PFSK-1 (cell line): ENCODE results near the gene TAS1R2.

Experiments used
- FOXP2 ChIP-seq: optimal IDR thresholded peaks from 2 replicates; pipeline ENCODE3; 2011; ENCODE audit warnings: borderline replicate concordance, control low read depth, inconsistent platforms; ENCODE audit not compliant: insufficient read depth; ENCODE audit errors: extremely low read length, extremely low read depth
- POLR2AphosphoS5 ChIP-seq: IDR thresholded peaks from 2 replicates; pipeline ENCODE4 v1.6.1; 2012; ENCODE audit warnings: low read depth, mild to moderate bottlenecking, control low read depth, low read length, moderate library complexity
- REST ChIP-seq, 2 experiments: IDR thresholded peaks; 2 replicates each; pipeline versions ENCODE4 v1.6.1 to v1.8.0; 2011 to 2012; ENCODE audit warnings: low read depth in 2 of 2, low read length in 2 of 2, control low read depth in 1 of 2, inconsistent platforms in 1 of 2, mild to moderate bottlenecking in 1 of 2, moderate library complexity in 1 of 2; ENCODE audit not compliant: insufficient read depth in 1 of 2
- SIN3A ChIP-seq: IDR thresholded peaks from 2 replicates; pipeline ENCODE4 v1.6.1; 2012; ENCODE audit warnings: mild to moderate bottlenecking, low read length, moderate library complexity, borderline replicate concordance; ENCODE audit not compliant: insufficient read depth
- TAF1 ChIP-seq: IDR thresholded peaks from 2 replicates; pipeline ENCODE4 v1.6.1; 2012; ENCODE audit warnings: low read length, control low read depth, borderline replicate concordance; ENCODE audit not compliant: insufficient read depth

TAS1R2 gene

GRCh38 chr1:18883636-18884418 is 24.4 kb upstream of the TAS1R2 start:
- TF ChIP-seq TAF1 (no peak), FOXP2 (no peak), POLR2AphosphoS5 (no peak), SIN3A (no peak), REST (IDR thresholded peaks at IDR 0.05; ENCODE audit: insufficient read depth in 1 of 2, low read depth in 2 of 2, low read length in 2 of 2) (no peak)

- no peak for TF ChIP-seq POLR2AphosphoS5
- no peak for TF ChIP-seq TAF1
- no peak for TF ChIP-seq REST (IDR thresholded peaks at IDR 0.05; ENCODE audit: insufficient read depth in 1 of 2, low read depth in 2 of 2, low read length in 2 of 2)
- TF ChIP-seq SIN3A = no peak
- TF ChIP-seq FOXP2 = no peak
Measured at GRCh38 chr1:18883079-18883478, 23.6 kb upstream of the TAS1R2 start.

DNA sequence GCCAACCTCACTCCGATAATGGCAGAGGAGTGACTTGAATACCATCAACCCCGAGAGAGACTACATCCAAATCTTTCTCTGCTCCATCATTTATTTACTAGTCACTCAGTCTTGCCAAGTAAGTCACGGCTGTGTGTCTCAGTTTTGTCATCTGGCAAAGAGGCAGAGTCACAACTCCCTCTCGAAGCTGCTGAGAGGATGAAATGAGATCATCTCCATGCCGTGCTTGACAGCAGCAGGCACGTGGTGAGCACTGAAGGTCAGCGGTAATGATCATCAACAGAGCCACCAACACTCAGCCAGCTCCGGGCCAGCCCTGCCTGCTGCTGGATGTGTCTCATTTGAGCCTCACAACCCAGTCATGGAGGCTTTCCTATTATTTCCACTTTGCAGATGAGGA is 23.0 kb upstream of the TAS1R2 start:
- no peak for TF ChIP-seq REST (IDR thresholded peaks at IDR 0.05; ENCODE audit: insufficient read depth in 1 of 2, low read depth in 2 of 2, low read length in 2 of 2)
- TF ChIP-seq POLR2AphosphoS5 = no peak
- no peak for TF ChIP-seq TAF1
- no peak for TF ChIP-seq SIN3A
- no peak for TF ChIP-seq FOXP2

GRCh38 chr1:18881642-18882431 is 22.4 kb upstream of the TAS1R2 start:
- TF ChIP-seq TAF1 = no peak
- TF ChIP-seq REST (IDR thresholded peaks at IDR 0.05; ENCODE audit: insufficient read depth in 1 of 2, low read depth in 2 of 2, low read length in 2 of 2) = no peak
- TF ChIP-seq FOXP2 = no peak
- no peak for TF ChIP-seq SIN3A
- no peak for TF ChIP-seq POLR2AphosphoS5
